TTC549 (cell line): ENCODE results near the gene MTUS2.

Source experiments
- FAIRE-seq: peaks from 2 replicates; lab custom pipeline; 2012; peaks lifted over from hg19 to GRCh38; lab: Jason Lieb, UNC

MTUS2 gene

GRCh38 chr13:29509999-29510589 lies 690.0 kb downstream of the MTUS2 start:
- no peak for FAIRE-seq

- FAIRE-seq = no peak
Measured at GRCh38 chr13:29510651-29511084, 690.5 kb downstream of the MTUS2 start.

- FAIRE-seq = no peak
Measured at GRCh38 chr13:29511106-29511796, 691.1 kb downstream of the MTUS2 start.

GRCh38 chr13:29511980-29512379 lies 691.8 kb downstream of the MTUS2 start:
- FAIRE-seq = no peak

- FAIRE-seq = no peak
Measured at GRCh38 chr13:29513002-29513980, 693.2 kb downstream of the MTUS2 start.

- FAIRE-seq = no peak
Measured at GRCh38 chr13:29513981-29514719, 694.0 kb downstream of the MTUS2 start.

- FAIRE-seq = no peak
Measured at GRCh38 chr13:29514720-29515310, 694.7 kb downstream of the MTUS2 start.

- FAIRE-seq = no peak
Measured at GRCh38 chr13:29515372-29515771, 695.2 kb downstream of the MTUS2 start.

- no peak for FAIRE-seq
Measured at GRCh38 chr13:29516012-29516411, 695.9 kb downstream of the MTUS2 start.

- FAIRE-seq = no peak
Measured at GRCh38 chr13:29516880-29517279, 696.7 kb downstream of the MTUS2 start.

GRCh38 chr13:29519921-29520320 lies 699.8 kb downstream of the MTUS2 start:
- FAIRE-seq = no peak

GRCh38 chr13:29520671-29521070 lies 700.5 kb downstream of the MTUS2 start:
- FAIRE-seq = no peak

GRCh38 chr13:29521336-29521735 lies 701.2 kb downstream of the MTUS2 start:
- FAIRE-seq = no peak

GRCh38 chr13:29522044-29522685 lies 702.0 kb downstream of the MTUS2 start:
- no peak for FAIRE-seq

GRCh38 chr13:29523199-29523961 lies 703.2 kb downstream of the MTUS2 start:
- FAIRE-seq = no peak

- no peak for FAIRE-seq
Measured at GRCh38 chr13:29524176-29524575, 704.0 kb downstream of the MTUS2 start.

GRCh38 chr13:29524641-29525040 lies 704.5 kb downstream of the MTUS2 start:
- FAIRE-seq = no peak

- FAIRE-seq = no peak
Measured at GRCh38 chr13:29525757-29526156, 705.6 kb downstream of the MTUS2 start.

GRCh38 chr13:29526741-29527140 lies 706.6 kb downstream of the MTUS2 start:
- FAIRE-seq = no peak

GRCh38 chr13:29527511-29527910 lies 707.4 kb downstream of the MTUS2 start:
- no peak for FAIRE-seq

- no peak for FAIRE-seq
Measured at GRCh38 chr13:29527916-29528315, 707.8 kb downstream of the MTUS2 start.
